GM18520 (cell line): Measurements from ENCODE around the gene SMC1B.
"Not testable (repeated sequence)": the region's sequence is repeated elsewhere in the genome, so short reads cannot be mapped to it uniquely, and the experiment has no call there.

Experiments
- ATAC-seq: cut with Tn5 transposase; IDR thresholded peaks from one replicate; pipeline ENCODE4 v1.9.1; 2021; ENCODE audit not compliant: unreplicated experiment

The SMC1B gene

DNA sequence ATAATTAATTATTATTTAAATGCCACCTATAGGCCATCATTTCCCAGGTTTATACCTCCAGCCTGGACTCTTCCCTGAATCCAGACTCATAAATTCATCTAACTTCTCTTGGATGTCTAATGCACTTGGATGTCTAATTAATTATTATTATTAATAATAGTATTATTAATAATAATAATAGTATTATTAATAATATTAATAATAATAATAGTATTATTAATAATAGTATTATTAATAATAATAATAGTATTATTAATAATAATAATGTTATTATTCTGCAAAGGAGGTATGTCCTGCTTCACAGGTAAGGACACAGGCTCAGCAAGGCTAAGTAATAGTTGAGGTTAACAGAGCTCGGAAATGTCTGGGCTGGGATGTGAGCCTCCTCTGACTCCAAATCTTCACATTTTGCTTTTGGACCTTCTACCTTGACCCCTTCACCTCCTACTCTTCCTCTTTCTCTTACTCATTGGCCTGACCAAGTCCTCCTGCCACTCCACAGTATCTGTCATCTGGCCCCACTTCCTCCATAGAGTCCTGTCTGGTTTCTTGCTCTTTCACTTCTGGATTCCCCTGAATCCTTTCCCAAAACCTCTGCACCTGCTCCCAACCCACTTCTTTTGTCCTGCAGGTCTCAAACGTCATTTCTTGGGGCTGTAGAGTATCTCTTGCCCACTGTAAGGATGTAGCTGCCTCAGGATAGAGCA lies 8.1 kb upstream of the SMC1B start:
- ATAC-seq = no peak

GRCh38 chr22:45420539-45420938 lies 7.1 kb upstream of the SMC1B start:
- no peak for ATAC-seq

DNA sequence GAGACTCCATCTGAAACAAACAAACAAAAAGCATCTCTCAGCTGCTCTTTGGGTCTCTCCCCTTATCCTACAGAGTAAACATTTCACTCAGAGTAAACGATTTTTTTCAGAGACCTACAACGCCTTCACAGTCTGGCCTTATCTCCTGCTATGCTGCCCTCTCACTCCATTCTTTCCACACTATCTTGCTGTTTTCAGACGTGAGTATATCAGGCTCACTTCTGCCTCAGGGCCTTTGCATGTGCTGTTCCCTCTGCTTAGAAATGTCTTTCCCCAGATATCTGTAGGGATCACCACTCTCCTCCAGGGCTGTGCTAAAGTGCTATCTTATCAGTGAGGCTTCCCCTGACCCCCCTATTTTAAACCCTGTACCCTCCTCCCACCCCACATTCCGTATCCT lies 6.6 kb upstream of the SMC1B start:
- ATAC-seq = no peak

- no peak for ATAC-seq
Measured at GRCh38 chr22:45418770-45419138, 5.4 kb upstream of the SMC1B start.

- no peak for ATAC-seq
Measured at GRCh38 chr22:45418056-45418769, 4.8 kb upstream of the SMC1B start.

- ATAC-seq = no peak
Measured at GRCh38 chr22:45413013-45413367, 409 bp downstream of the SMC1B start.

DNA sequence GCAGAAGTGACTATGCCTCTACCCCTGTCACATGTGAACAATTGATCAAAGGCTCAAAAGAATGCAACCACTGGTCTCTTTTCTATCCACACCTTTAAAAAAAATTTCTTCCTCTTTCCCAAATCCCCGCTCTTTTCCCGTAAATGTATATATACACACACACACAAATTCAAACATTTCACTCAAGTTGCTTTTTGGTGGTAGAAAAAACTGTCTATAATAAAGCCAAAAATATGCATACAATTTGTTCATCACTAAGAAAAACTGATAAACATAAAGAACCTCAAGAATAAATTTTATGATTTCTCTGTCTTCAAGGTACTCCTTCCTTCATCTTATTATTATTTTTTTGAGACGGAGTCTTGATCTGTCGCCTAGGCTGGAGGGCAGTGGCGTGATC lies 5.6 kb downstream of the SMC1B start:
- ATAC-seq = no peak

DNA sequence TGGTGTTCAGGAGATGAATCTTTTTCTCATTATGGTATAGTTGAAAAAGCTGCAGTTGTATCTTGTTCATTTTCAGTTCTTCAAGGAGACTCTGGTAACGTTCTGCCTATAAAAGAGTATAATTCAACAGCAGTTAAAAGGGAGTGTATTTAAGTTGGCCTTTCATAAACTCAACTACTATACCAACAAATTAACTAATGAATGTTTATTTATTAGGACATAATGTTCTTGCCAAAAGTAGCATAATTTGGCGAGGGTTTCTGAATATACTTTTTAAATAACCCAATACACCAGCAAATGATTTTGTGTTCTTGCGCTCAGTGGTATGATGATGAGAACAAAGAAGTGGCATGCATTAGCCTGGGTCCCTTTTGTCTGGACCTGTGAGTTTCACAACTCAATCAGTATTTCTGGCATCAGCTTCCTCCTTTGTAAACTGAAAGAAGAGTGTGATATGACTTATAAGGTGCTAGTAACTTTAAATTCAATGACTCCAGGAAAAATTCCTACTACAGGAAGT lies 10.9 kb downstream of the SMC1B start:
- ATAC-seq = no peak

- no peak for ATAC-seq
Measured at GRCh38 chr22:45399712-45400445, 13.5 kb downstream of the SMC1B start.

GRCh38 chr22:45398214-45398613 lies 15.2 kb downstream of the SMC1B start:
- no peak for ATAC-seq

DNA sequence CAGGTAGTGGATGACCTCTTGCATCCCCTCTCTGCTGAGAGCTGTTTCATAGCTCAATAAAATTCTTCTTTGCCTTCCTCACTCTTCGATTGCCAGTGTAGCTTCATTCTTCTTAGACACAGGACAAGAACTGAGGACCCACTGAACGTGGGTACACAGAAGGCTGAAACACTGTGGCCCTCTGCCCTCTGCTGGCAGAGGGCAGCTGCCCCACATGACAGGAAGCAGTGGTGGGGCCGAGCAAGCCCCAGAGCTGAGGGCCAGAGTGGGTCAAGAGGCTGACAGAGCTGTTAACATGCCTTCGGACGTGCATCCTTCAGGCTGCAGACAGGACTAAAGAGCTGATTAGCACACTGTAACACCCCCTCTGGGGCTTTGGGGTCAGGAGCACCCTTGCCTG lies 15.6 kb downstream of the SMC1B start:
- no peak for ATAC-seq

- ATAC-seq = no peak
Measured at GRCh38 chr22:45389546-45389945, 23.9 kb downstream of the SMC1B start.

GRCh38 chr22:45381348-45381747 lies 32.1 kb downstream of the SMC1B start:
- ATAC-seq = no peak

DNA sequence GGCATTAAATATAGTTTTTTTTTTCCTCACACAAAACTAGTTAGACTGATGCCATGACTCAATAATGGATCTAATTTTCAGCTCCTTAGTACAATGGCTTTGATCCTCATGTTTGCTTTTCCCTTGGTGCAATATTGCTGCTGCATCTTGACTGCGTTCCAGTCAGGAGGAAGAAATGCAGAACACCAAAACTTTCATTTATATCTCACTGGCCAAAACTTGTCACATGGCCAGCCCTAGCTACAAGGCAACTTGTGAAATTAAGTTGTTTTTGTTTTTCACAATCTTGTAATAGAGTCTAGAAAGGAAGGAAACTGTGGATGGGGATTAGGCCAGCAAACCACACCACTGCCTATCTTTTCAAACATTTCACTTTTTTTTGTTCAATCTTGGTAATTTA lies 36.7 kb downstream of the SMC1B start:
- ATAC-seq = no peak

DNA sequence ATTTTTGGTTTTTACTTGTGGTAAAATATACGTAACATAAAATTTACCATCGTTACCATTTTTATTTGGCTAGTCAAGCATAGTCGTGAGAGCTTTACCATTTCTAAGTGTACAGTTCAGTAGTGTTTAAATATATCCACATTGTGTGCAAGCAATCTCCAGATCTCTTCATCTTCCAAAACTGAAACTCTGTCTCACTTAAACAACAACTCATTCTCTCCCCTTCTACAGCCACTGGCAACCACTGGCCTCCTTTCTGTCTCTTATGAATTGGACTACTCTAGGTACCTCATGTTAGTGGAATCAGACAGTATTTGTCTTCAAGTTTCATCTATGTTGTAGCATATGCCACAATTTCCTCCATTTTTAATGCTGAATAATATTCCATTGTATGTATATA lies 37.4 kb downstream of the SMC1B start:
- no peak for ATAC-seq

GRCh38 chr22:45373592-45373991 lies 39.8 kb downstream of the SMC1B start:
- not testable (repeated sequence) for ATAC-seq

DNA sequence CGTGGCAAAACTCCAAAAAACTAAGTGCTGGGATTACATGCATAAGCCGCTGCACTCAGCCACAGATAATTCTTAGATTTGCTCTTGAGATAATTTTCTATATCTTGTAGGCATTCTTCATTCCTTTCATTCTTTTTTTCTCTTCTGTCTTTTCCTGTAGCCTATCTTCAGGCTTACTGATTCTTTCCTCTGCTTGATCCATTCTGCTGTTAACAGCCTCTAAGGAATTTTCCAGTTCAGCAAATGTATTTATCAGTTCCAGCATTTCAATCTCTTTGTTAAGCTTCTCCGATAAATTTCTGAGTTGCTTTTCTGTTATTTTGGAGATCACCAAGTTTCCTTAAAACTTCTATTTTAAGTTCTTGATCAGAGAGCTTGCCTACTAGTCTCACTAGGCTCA lies 46.7 kb downstream of the SMC1B start:
- ATAC-seq = no peak

DNA sequence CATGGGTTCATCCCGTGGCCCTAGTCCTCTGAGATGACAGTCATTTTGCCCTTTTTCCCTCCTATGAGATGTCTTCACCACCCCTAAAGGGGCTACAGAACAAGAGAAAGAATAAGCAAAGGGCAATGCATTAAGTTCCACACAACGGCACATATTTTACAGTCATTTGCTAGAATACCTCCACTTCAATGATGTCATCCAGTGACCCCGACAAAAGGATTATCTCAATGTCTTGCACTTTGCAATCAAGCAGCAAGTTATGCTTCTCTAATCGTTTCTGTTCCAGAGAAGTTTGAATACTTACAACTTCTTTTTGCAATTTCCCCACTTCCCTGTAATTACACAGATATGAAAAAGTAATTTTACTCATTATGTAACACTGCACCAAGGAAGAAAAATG lies 53.8 kb downstream of the SMC1B start:
- no peak for ATAC-seq

- no peak for ATAC-seq
Measured at GRCh38 chr22:45358127-45358526, 55.3 kb downstream of the SMC1B start.

- ATAC-seq = no peak
Measured at GRCh38 chr22:45357490-45357889, 55.9 kb downstream of the SMC1B start.

GRCh38 chr22:45353786-45354185 lies 59.6 kb downstream of the SMC1B start:
- ATAC-seq = no peak

GRCh38 chr22:45352757-45353156 lies 60.6 kb downstream of the SMC1B start:
- not testable (repeated sequence) for ATAC-seq
